Renal pelvis (tissue), 4 donors: Measurements from ENCODE around the gene FHIT. TPM values are rescaled to one million over a fixed set of nuclear protein-coding genes. Genes with fewer than 3 reads are reported as not detected.
"Not testable (repeated sequence)": the region's sequence is repeated elsewhere in the genome, so short reads cannot be mapped to it uniquely, and the experiment has no call there.

ENCODE experiments used
- DNase-seq: peaks from one replicate; pipeline ENCODE4 v3.0.0-alpha.2; 2013
- polyA plus RNA-seq, 3 donors: library from polyadenylated mRNA; unstranded; fragments of 120-200 nt; gene quantifications; one replicate each; pipeline ENCODE4 v1.2.1, GENCODE V29; 2013; ENCODE audit not compliant: insufficient read length in 3 of 3

The FHIT gene
- polyA plus RNA-seq, 3 donors: 22.3 to 28.2 (median 25.5) TPM

GRCh38 chr3:59938828-59939227 lies 1312.4 kb downstream of the FHIT start:
- DNase-seq: peak; percentile 3

GRCh38 chr3:59937201-59937600 lies 1314.1 kb downstream of the FHIT start:
- DNase-seq: no peak

- DNase-seq: no peak
Measured at GRCh38 chr3:59936472-59936871, 1314.8 kb downstream of the FHIT start.

GRCh38 chr3:59935025-59935424 lies 1316.2 kb downstream of the FHIT start:
- no peak for DNase-seq

GRCh38 chr3:59934560-59934959 lies 1316.7 kb downstream of the FHIT start:
- DNase-seq: not testable (repeated sequence)

GRCh38 chr3:59930170-59930569 lies 1321.1 kb downstream of the FHIT start:
- DNase-seq: no peak

GRCh38 chr3:59927056-59927455 lies 1324.2 kb downstream of the FHIT start:
- DNase-seq: no peak

GRCh38 chr3:59925946-59926345 lies 1325.3 kb downstream of the FHIT start:
- DNase-seq: no peak

- DNase-seq: no peak
Measured at GRCh38 chr3:59922192-59922591, 1329.1 kb downstream of the FHIT start.

GRCh38 chr3:59920822-59921221 lies 1330.4 kb downstream of the FHIT start:
- no peak for DNase-seq

- no peak for DNase-seq
Measured at GRCh38 chr3:59919586-59919985, 1331.7 kb downstream of the FHIT start.

GRCh38 chr3:59914251-59914650 lies 1337.0 kb downstream of the FHIT start:
- DNase-seq: no peak

- DNase-seq: no peak
Measured at GRCh38 chr3:59913645-59914044, 1337.6 kb downstream of the FHIT start.

GRCh38 chr3:59908701-59909100 lies 1342.6 kb downstream of the FHIT start:
- no peak for DNase-seq

GRCh38 chr3:59908280-59908679 lies 1343.0 kb downstream of the FHIT start:
- peak; percentile 17 for DNase-seq

GRCh38 chr3:59904296-59904695 lies 1347.0 kb downstream of the FHIT start:
- no peak for DNase-seq

GRCh38 chr3:59899061-59899460 lies 1352.2 kb downstream of the FHIT start:
- no peak for DNase-seq

GRCh38 chr3:59895972-59896371 lies 1355.3 kb downstream of the FHIT start:
- DNase-seq: no peak

- no peak for DNase-seq
Measured at GRCh38 chr3:59894425-59895121, 1356.7 kb downstream of the FHIT start.

- DNase-seq: no peak
Measured at GRCh38 chr3:59890639-59891038, 1360.6 kb downstream of the FHIT start.

GRCh38 chr3:59886790-59887189 lies 1364.5 kb downstream of the FHIT start:
- DNase-seq: no peak

GRCh38 chr3:59885899-59886400 lies 1365.3 kb downstream of the FHIT start:
- no peak for DNase-seq

GRCh38 chr3:59885101-59885500 lies 1366.2 kb downstream of the FHIT start:
- DNase-seq: no peak

GRCh38 chr3:59884409-59884808 lies 1366.8 kb downstream of the FHIT start:
- DNase-seq: no peak
